IMR-90 (cell line): Measurements from ENCODE around the gene SOWAHD. TPM values are rescaled to one million over a fixed set of nuclear protein-coding genes. Genes with fewer than 3 reads are reported as not detected.

Experiments
- ATAC-seq: fragments of 200-7000 bp; cut with Tn5 transposase; 2 replicates; pipeline ENCODE4 v1.9.1; 2020; ENCODE audit warnings: low read depth, mild to moderate bottlenecking, moderate library complexity
- BruUV-seq: library from RNA; stranded (reverse); fragments of 400-500 nt; replicated peaks from 2 replicates; lab custom pipeline; 2021; lab: Mats Ljungman, UMichigan
- CTCF ChIA-PET: fragments of 300-600 bp; formaldehyde crosslinking; extraction: SDS; loops from one replicate; lab custom pipeline; 2021; ENCODE audit warnings: antibody characterized with exemption; lab: Yijun Ruan, JAX
- POLR2A ChIA-PET: fragments of 300-600 bp; sonication (Branson Sonifier 250); formaldehyde crosslinking; loops from one replicate; lab custom pipeline; 2022; ENCODE audit warnings: antibody characterized with exemption; ENCODE audit not compliant: unreplicated experiment; lab: Charles Lee
- DNase-seq: peaks from one replicate; pipeline ENCODE4 v3.0.0; 2013
- H2AFZ ChIP-seq: replicated peaks from 2 replicates; pipeline ENCODE3; 2013; ENCODE audit warnings: low read length, mild to moderate bottlenecking; ENCODE audit not compliant: poor library complexity
- H2AK5ac ChIP-seq: 2 replicates; pipeline ENCODE4 v1.6.1; 2013; ENCODE audit warnings: low read depth, low read length, inconsistent platforms
- H2AK9ac ChIP-seq: replicated peaks from 2 replicates; pipeline ENCODE3; 2013; ENCODE audit warnings: mild to moderate bottlenecking, low read depth, low read length, moderate library complexity; ENCODE audit not compliant: poor library complexity
- H2BK120ac ChIP-seq: 2 replicates; pipeline ENCODE4 v1.6.1; 2013; ENCODE audit warnings: low read depth, low read length, inconsistent platforms
- H2BK15ac ChIP-seq: 3 replicates; pipeline ENCODE4 v1.6.1; 2013; ENCODE audit warnings: low read depth, low read length, inconsistent platforms
- H2BK20ac ChIP-seq: 2 replicates; pipeline ENCODE4 v1.6.1; 2013; ENCODE audit warnings: low read depth, mild to moderate bottlenecking, inconsistent platforms, low read length, moderate library complexity
- H2BK5ac ChIP-seq: 2 replicates; pipeline ENCODE4 v1.6.1; 2013; ENCODE audit warnings: mild to moderate bottlenecking, low read depth, low read length, inconsistent platforms; ENCODE audit not compliant: poor library complexity, severe bottlenecking
- H3K14ac ChIP-seq: replicated peaks from 2 replicates; pipeline ENCODE4 v1.6.1; 2013; ENCODE audit warnings: low read depth, low read length, inconsistent platforms
- H3K18ac ChIP-seq: 2 replicates; pipeline ENCODE4 v1.6.1; 2013; ENCODE audit warnings: low read depth, low read length, control low read depth
- H3K23ac ChIP-seq: 2 replicates; pipeline ENCODE4 v1.6.1; 2013; ENCODE audit warnings: low read depth, low read length, inconsistent platforms
- H3K27ac ChIP-seq: 2 replicates; pipeline ENCODE4 v1.5.1; 2013; ENCODE audit warnings: mild to moderate bottlenecking, control low read depth, low read length; ENCODE audit not compliant: insufficient read depth
- H3K27me3 ChIP-seq: 2 replicates; pipeline ENCODE4 v1.6.1; 2013; ENCODE audit warnings: low read length; ENCODE audit not compliant: control insufficient read depth, insufficient read depth
- H3K36me3 ChIP-seq: 2 replicates; pipeline ENCODE4 v1.6.1; 2013; ENCODE audit warnings: low read length, mixed read lengths; ENCODE audit not compliant: control insufficient read depth, insufficient read depth
- H3K4ac ChIP-seq: 2 replicates; pipeline ENCODE4 v1.6.1; 2013; ENCODE audit warnings: low read depth, low read length, inconsistent platforms
- H3K4me1 ChIP-seq: 2 replicates; pipeline ENCODE4 v1.6.1; 2013; ENCODE audit warnings: low read length, mixed read lengths; ENCODE audit not compliant: control insufficient read depth, insufficient read depth
- H3K4me2 ChIP-seq: 2 replicates; pipeline ENCODE4 v1.6.1; 2013; ENCODE audit warnings: low read depth, mild to moderate bottlenecking, control low read depth, low read length, moderate library complexity
- H3K4me3 ChIP-seq: 2 replicates; pipeline ENCODE4 v1.5.1; 2013; ENCODE audit warnings: low read depth, mild to moderate bottlenecking, control low read depth, low read length, moderate library complexity; ENCODE audit not compliant: insufficient read depth
- H3K56ac ChIP-seq: 2 replicates; pipeline ENCODE4 v1.6.1; 2013; ENCODE audit warnings: low read length, inconsistent platforms; ENCODE audit not compliant: insufficient read depth; ENCODE audit errors: extremely low read depth
- H3K79me1 ChIP-seq, 2 experiments: 2 replicates each; pipeline ENCODE4 v1.6.1; 2013; ENCODE audit warnings: low read length in 2 of 2, inconsistent platforms in 1 of 2, low read depth in 1 of 2
- H3K9ac ChIP-seq: 2 replicates; pipeline ENCODE4 v1.6.1; 2013; ENCODE audit warnings: low read depth, low read length, control low read depth
- H3K9me1 ChIP-seq: 2 replicates; pipeline ENCODE4 v1.6.1; 2013; ENCODE audit warnings: low read length, inconsistent platforms; ENCODE audit not compliant: insufficient read depth
- H3K9me3 ChIP-seq: 2 replicates; pipeline ENCODE4 v1.6.1; 2013; ENCODE audit warnings: low read length; ENCODE audit not compliant: control insufficient read depth, insufficient read depth
- H4K20me1 ChIP-seq: 2 replicates; pipeline ENCODE4 v1.6.1; 2013; ENCODE audit warnings: low read length, inconsistent platforms; ENCODE audit not compliant: insufficient read depth
- H4K5ac ChIP-seq: 2 replicates; pipeline ENCODE4 v1.6.1; 2013; ENCODE audit warnings: mild to moderate bottlenecking, low read depth, low read length, control low read depth
- H4K8ac ChIP-seq, 2 experiments: 2 replicates each; pipeline ENCODE4 v1.6.1; 2013; ENCODE audit warnings: low read depth in 2 of 2, low read length in 2 of 2, control low read depth in 1 of 2, inconsistent platforms in 1 of 2
- H4K91ac ChIP-seq: 2 replicates; pipeline ENCODE4 v1.6.1; 2013; ENCODE audit warnings: low read depth, low read length, inconsistent platforms; ENCODE audit not compliant: insufficient read depth
- CEBPB ChIP-seq: IDR thresholded peaks from 2 replicates; pipeline ENCODE4 v1.6.1; 2012; ENCODE audit warnings: low read depth, low read length, improper control_type of control experiment
- MAFK ChIP-seq: IDR thresholded peaks from 2 replicates; pipeline ENCODE4 v1.6.1; 2012; ENCODE audit warnings: low read depth, low read length, improper control_type of control experiment
- POLR2A ChIP-seq: IDR thresholded peaks from 2 replicates; pipeline ENCODE4 v1.6.1; 2012; ENCODE audit warnings: mild to moderate bottlenecking, low read depth, low read length
- RCOR1 ChIP-seq: IDR thresholded peaks from 2 replicates; pipeline ENCODE4 v1.6.1; 2012; ENCODE audit warnings: mild to moderate bottlenecking, low read length, improper control_type of control experiment; ENCODE audit not compliant: insufficient replicate concordance
- WGBS, 2 experiments: methylation state at CpG; one replicate each; pipeline versions ENCODE4 v1.1.5 to v1.1.7; 2013; ENCODE audit warnings: missing lambda C conversion rate in 2 of 2; ENCODE audit not compliant: insufficient read length in 1 of 2; ENCODE audit errors: extremely low coverage in 2 of 2; 5-methylcytosine and 5-hydroxymethylcytosine counted together
- dilution Hi-C: fragments of 300-500 bp; cut with HindIII; formaldehyde crosslinking; loops from one replicate; pipeline ENCODE4 v1.14.3; 2018; ENCODE audit warnings: low sequenced_read_pairs; ENCODE audit not compliant: unreplicated experiment
- in situ Hi-C: fragments of 300-500 bp; cut with MboI; formaldehyde crosslinking; loops from 3 replicates; pipeline ENCODE4 v1.14.3; 2019; ENCODE audit warnings: low sequenced_read_pairs, inconsistent platforms, mixed read lengths
- intact Hi-C: fragments of 100-400 bp; cut with micrococcal nuclease; formaldehyde crosslinking; loops from 2 replicates; pipeline ENCODE4 v1.10.0; 2022
- polyA plus RNA-seq, 3 experiments: library from polyadenylated mRNA; depleted of rRNA; stranded (reverse); fragments of >200 nt; gene quantifications; 2 replicates each; pipeline ENCODE4 v1.2.3, GENCODE V29; 2012; ENCODE audit warnings: low replicate concordance in 1 of 3
- total RNA-seq: library from RNA; depleted of rRNA; stranded (reverse); fragments of >200 nt; gene quantifications from 2 replicates; pipeline ENCODE4 v1.2.3, GENCODE V29; 2012
- TF ChIP-seq, protein P1 (sequence below): fragments of 150-350 bp; IDR thresholded peaks from 2 replicates; pipeline ENCODE4 v1.6.1; 2016; ENCODE audit warnings: low read depth, mild to moderate bottlenecking, low read length, moderate library complexity, borderline replicate concordance

The SOWAHD gene
- total and polyA plus RNA-seq, 2 of the 4 experiments (the other 2 are of a cell fraction), result 0.17 to 0.18 TPM

DNA sequence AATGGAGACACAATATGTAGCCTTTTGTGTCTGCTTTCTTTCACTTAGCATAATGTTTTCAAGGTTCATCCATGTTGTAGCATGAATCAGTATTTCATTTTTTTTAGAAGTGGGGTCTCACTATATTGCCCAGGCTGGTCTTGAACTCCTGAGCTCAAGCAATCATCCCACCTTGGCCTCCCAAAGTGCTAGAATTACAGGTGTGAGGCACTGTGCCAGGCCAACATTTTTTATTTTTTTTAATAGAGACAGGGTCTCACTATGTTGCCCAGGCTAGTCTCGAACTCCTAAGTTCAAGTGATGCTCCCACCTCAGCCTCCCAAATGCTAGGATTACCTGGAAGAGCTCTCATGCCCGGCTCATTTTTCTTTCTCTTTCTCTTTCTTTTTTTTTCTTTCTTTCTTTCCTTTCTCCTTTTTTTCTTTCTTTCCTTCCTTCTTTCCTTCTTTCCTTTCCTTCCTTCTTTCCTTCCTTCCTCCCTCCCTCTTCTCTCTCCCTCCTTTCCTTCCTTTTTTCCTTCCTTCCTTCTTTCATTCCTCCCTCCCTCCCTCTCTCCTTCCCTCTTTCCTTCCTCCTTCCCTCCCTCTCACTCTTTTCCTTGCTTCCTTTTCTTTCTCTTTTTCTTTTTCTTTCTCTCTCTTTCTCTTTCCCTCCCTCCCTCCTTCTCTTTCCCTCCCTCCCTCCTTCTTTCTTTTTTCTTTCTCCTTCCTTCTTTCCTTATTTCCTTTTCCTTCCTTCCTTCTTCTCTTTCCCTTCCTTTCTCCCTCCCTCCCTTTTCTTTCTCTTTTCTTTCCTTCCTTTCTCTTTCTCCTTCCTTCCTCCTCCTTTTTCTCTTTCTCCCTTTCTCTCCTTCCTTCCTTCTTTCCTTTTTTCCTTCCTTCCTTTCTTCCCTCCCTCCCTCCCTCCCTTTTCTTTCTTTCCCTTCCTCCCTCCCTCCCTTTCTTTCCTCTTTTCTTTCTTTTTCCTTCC is 43.1 kb downstream of the SOWAHD start:
- intact Hi-C loops (no loop called here), dilution Hi-C loops (no loop called here), in situ Hi-C loops (no loop called here)
- no peak overlapping the region for H2AK5ac ChIP-seq
- H3K9me1 ChIP-seq, result no peaks in the 10 kb centered on the region
- H3K9me3 ChIP-seq, result no peaks in the 10 kb centered on the region
- H2AFZ ChIP-seq, result no peak overlapping the region
- WGBS, 2 experiments, result 52% methylated on average over 2 of the region's 2 CpGs; no CpG with 5 or more reads in 1 of the 2 experiments
- no peak overlapping the region for H2BK15ac ChIP-seq
- no peak overlapping the region for H3K23ac ChIP-seq
- H3K79me1 ChIP-seq, result no peaks in the 10 kb centered on the region
- H2BK20ac ChIP-seq, result no peak overlapping the region
- TF ChIP-seq, protein P1, sequence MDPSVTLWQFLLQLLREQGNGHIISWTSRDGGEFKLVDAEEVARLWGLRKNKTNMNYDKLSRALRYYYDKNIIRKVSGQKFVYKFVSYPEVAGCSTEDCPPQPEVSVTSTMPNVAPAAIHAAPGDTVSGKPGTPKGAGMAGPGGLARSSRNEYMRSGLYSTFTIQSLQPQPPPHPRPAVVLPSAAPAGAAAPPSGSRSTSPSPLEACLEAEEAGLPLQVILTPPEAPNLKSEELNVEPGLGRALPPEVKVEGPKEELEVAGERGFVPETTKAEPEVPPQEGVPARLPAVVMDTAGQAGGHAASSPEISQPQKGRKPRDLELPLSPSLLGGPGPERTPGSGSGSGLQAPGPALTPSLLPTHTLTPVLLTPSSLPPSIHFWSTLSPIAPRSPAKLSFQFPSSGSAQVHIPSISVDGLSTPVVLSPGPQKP, result no peak
- no peak for TF ChIP-seq MAFK
- no peak for TF ChIP-seq POLR2A
- TF ChIP-seq CEBPB, result no peak
- TF ChIP-seq RCOR1, result no peak
- H3K56ac ChIP-seq, result no peak overlapping the region
- H3K4me3 ChIP-seq, result no peak overlapping the region
- no peaks in the 10 kb centered on the region for H3K27me3 ChIP-seq
- ATAC-seq (no peak), DNase-seq (no peak)
- no peak overlapping the region for H4K8ac ChIP-seq
- no peak overlapping the region for H2AK9ac ChIP-seq
- no peak overlapping the region for H3K27ac ChIP-seq
- no peaks in the 10 kb centered on the region for H4K20me1 ChIP-seq
- H2BK120ac ChIP-seq, result no peak overlapping the region
- H3K36me3 ChIP-seq, result no peaks in the 10 kb centered on the region
- ChIA-PET POLR2A (interaction anchor here (0.8 kb wide), 1 partner anchor 10 kb away, joined by 6 read pairs; the partner anchor contains the start of gene RPL39), CTCF (interaction anchor here (0.6 to 1.0 kb wide), 2 partner anchors 20 to 1032 kb away, joined by 3 read pairs; no protein-coding TSS in a partner anchor)
- no peak overlapping the region for H3K14ac ChIP-seq
- H3K9ac ChIP-seq, result no peak overlapping the region
- no peak overlapping the region for H2BK5ac ChIP-seq
- no TSS peak for BruUV-seq
- no peak overlapping the region for H3K4ac ChIP-seq
- no peak overlapping the region for H4K5ac ChIP-seq
- no peak overlapping the region for H3K4me2 ChIP-seq
- no peak overlapping the region for H4K91ac ChIP-seq
- no peaks in the 10 kb centered on the region for H3K4me1 ChIP-seq
- H3K18ac ChIP-seq, result no peak overlapping the region
